Cardiac muscle cell (in vitro differentiated cells and primary cell): ENCODE data around the gene GRAMD2A. TPM values are rescaled to one million over a fixed set of nuclear protein-coding genes. Genes with fewer than 3 reads are reported as not detected.

ENCODE experiments used
- DNase-seq, 2 donors: peaks; one replicate each; pipeline versions ENCODE4 v3.0.0 to v3.0.0-alpha.2; 2010 to 2017; ENCODE audit warnings: low read depth in 1 of 2, low spot score in 1 of 2
- H3K27ac ChIP-seq: fragments of 200-600 bp; sonication (generic); 2 replicates; pipeline ENCODE4 v1.5.1; 2016
- H3K27me3 ChIP-seq: fragments of 200-600 bp; sonication (generic); 2 replicates; pipeline ENCODE4 v1.6.0; 2016; ENCODE audit warnings: control low read depth
- H3K36me3 ChIP-seq: fragments of 200-600 bp; sonication (generic); 2 replicates; pipeline ENCODE4 v1.5.1; 2016; ENCODE audit warnings: control low read depth
- H3K4me1 ChIP-seq: fragments of 200-600 bp; sonication (generic); 2 replicates; pipeline ENCODE4 v1.8.1; 2017; ENCODE audit warnings: low read depth, mild to moderate bottlenecking, mixed run types
- H3K4me3 ChIP-seq: fragments of 200-600 bp; sonication (generic); 2 replicates; pipeline ENCODE4 v1.5.1; 2016; ENCODE audit warnings: mild to moderate bottlenecking
- H3K9me3 ChIP-seq: fragments of 200-600 bp; sonication (generic); 2 replicates; pipeline ENCODE4 v1.5.1; 2017; ENCODE audit warnings: low read depth, mild to moderate bottlenecking, control low read depth
- CTCF ChIP-seq: IDR thresholded peaks from 2 replicates; pipeline ENCODE4 v1.5.1; 2012; ENCODE audit warnings: low read depth, mild to moderate bottlenecking, low read length
- polyA plus RNA-seq: library from polyadenylated mRNA; unstranded; fragments of >200 nt; fragmentation: Nextera tagmentation; extraction: Ambion mirVana; gene quantifications from 2 replicates; pipeline ENCODE4 v1.2.1, GENCODE V29; 2016
- total RNA-seq: library from RNA; depleted of rRNA; stranded (reverse); fragments of >200 nt; gene quantifications from 2 replicates; pipeline ENCODE4 v1.2.3, GENCODE V29; 2016

GRAMD2A gene
- total RNA-seq (0.24 and 0.67 TPM in 2 replicates), polyA plus RNA-seq (not detected in 2 replicates)

- Histone ChIP-seq H3K4me3 (peak within 1 kb of the TSS; percentile 39), H3K36me3 (peaks cover 32% of the 10 kb centered on the region), H3K4me1 (peaks cover 13% of the 10 kb centered on the region), H3K27me3 (peaks cover 29% of the 10 kb centered on the region), H3K9me3 (no peaks in the 10 kb centered on the region), H3K27ac (no peak within 1 kb of the TSS)
- no peak for TF ChIP-seq CTCF
- DNase-seq, result peak; percentile 51 to 57
Measured at GRCh38 chr15:72197460-72198355, at the start of gene GRAMD2A. TSS of gene GRAMD2A (minus strand) at chr15:72197787.

GRCh38 chr15:72242775-72243370 lies 45.3 kb upstream of the GRAMD2A start:
- no peak for DNase-seq
- Histone ChIP-seq H3K4me3 (no peak overlapping the region), H3K27ac (no peak overlapping the region), H3K4me1 (no peaks in the 10 kb centered on the region), H3K36me3 (peaks cover 30% of the 10 kb centered on the region), H3K9me3 (no peaks in the 10 kb centered on the region), H3K27me3 (no peaks in the 10 kb centered on the region)
- no peak for TF ChIP-seq CTCF

- no peak for TF ChIP-seq CTCF
- no peak for DNase-seq
- Histone ChIP-seq H3K4me1 (no peaks in the 10 kb centered on the region), H3K9me3 (no peaks in the 10 kb centered on the region), H3K4me3 (no peak overlapping the region), H3K36me3 (peaks cover 27% of the 10 kb centered on the region), H3K27me3 (no peaks in the 10 kb centered on the region), H3K27ac (no peak overlapping the region)
Measured at GRCh38 chr15:72239652-72240051, 42.1 kb upstream of the GRAMD2A start.

GRCh38 chr15:72238586-72238985 lies 41.0 kb upstream of the GRAMD2A start:
- H3K27ac ChIP-seq, result no peak overlapping the region
- no peaks in the 10 kb centered on the region for H3K4me1 ChIP-seq
- no peak for DNase-seq

GRCh38 chr15:72237853-72238224 lies 40.3 kb upstream of the GRAMD2A start:
- DNase-seq, result peak in 1 of 2 donors; percentile 5
- Histone ChIP-seq H3K9me3 (no peaks in the 10 kb centered on the region), H3K4me3 (no peak overlapping the region), H3K36me3 (peaks cover 27% of the 10 kb centered on the region), H3K27me3 (no peaks in the 10 kb centered on the region), H3K27ac (no peak overlapping the region), H3K4me1 (no peaks in the 10 kb centered on the region)
- no peak for TF ChIP-seq CTCF

More at GRCh38 chr15:72238586-72238985, 41.0 kb upstream of the GRAMD2A start:
- Histone ChIP-seq H3K4me3 (no peak overlapping the region), H3K9me3 (no peaks in the 10 kb centered on the region), H3K36me3 (peaks cover 27% of the 10 kb centered on the region), H3K27me3 (no peaks in the 10 kb centered on the region)
- TF ChIP-seq CTCF, result no peak
